AG04450 (cell line): ENCODE data around the gene TRPC6. TPM values are rescaled to one million over a fixed set of nuclear protein-coding genes. Genes with fewer than 3 reads are reported as not detected.

Source experiments
- CTCF ChIA-PET: fragments of 300-600, 350-600 bp; formaldehyde crosslinking; extraction: SDS; loops from one replicate; lab custom pipeline; 2022; ENCODE audit warnings: antibody characterized with exemption, inconsistent platforms; lab: Charles Lee
- POLR2A ChIA-PET: fragments of 350-600 bp; formaldehyde crosslinking; extraction: SDS; loops from one replicate; lab custom pipeline; 2021; ENCODE audit warnings: antibody characterized with exemption, inconsistent platforms; lab: Yijun Ruan, JAX
- DNase-seq: peaks from one replicate; pipeline ENCODE4 v3.0.0-alpha.2; 2011; ENCODE audit warnings: low read depth, low spot score
- H3K27ac ChIP-seq: one replicate; pipeline ENCODE4 v1.5.1; 2012; ENCODE audit warnings: low read depth, low read length, control low read depth
- H3K27me3 ChIP-seq: one replicate; pipeline ENCODE4 v1.6.0; 2012; ENCODE audit warnings: low read length; ENCODE audit not compliant: control insufficient read depth, insufficient read depth
- H3K4me3 ChIP-seq: 2 replicates; pipeline ENCODE4 v1.5.1; 2011; ENCODE audit warnings: mild to moderate bottlenecking, low read depth, low read length, control low read depth
- H3K9me3 ChIP-seq: 2 replicates; pipeline ENCODE4 v1.5.1; 2012; ENCODE audit warnings: low read length; ENCODE audit not compliant: control insufficient read depth, insufficient read depth
- CTCF ChIP-seq: IDR thresholded peaks from 2 replicates; pipeline ENCODE4 v1.5.1; 2011; ENCODE audit warnings: low read depth, low read length, control low read depth, inconsistent platforms
- polyA minus RNA-seq: library from RNA; depleted of rRNA, polyadenylated mRNA; stranded (reverse); fragments of >200 nt; gene quantifications from 2 replicates; pipeline ENCODE4 v1.2.3, GENCODE V29; 2011; rRNA and poly(A)+ RNA removed
- polyA plus RNA-seq: library from polyadenylated mRNA; depleted of rRNA; stranded (reverse); fragments of >200 nt; gene quantifications from 2 replicates; pipeline ENCODE4 v1.2.3, GENCODE V29; 2011; rRNA removed

The TRPC6 gene
- polyA plus RNA-seq (4.7 and 5.6 TPM in 2 replicates), polyA minus RNA-seq (7.4 and 11.0 TPM in 2 replicates)

GRCh38 chr11:101583251-101584128 lies at the start of gene TRPC6:
TRPC6 (minus strand) TSS chr11:101584007; CDS start chr11:101583503, 504 bp downstream.
- no peaks in the 10 kb centered on the region for H3K9me3 ChIP-seq
- TF ChIP-seq CTCF = no peak
- no peak for DNase-seq
- peak within 1 kb of the TSS; percentile 69 for H3K4me3 ChIP-seq
- ChIA-PET CTCF (interaction anchor here (0.7 to 1.2 kb wide), 2 partner anchors 264 to 266 kb away, joined by 3 to 4 read pairs; no protein-coding TSS in a partner anchor), POLR2A (interaction anchor here (0.6 kb wide), 1 partner anchor 14 kb away, joined by 4 read pairs; no protein-coding TSS in a partner anchor)
- no peaks in the 10 kb centered on the region for H3K27me3 ChIP-seq
- H3K27ac ChIP-seq = no peak within 1 kb of the TSS

GRCh38 chr11:101620026-101620425 lies 36.2 kb upstream of the TRPC6 start:
- ChIA-PET POLR2A (no interaction called here), CTCF (interaction anchor here (1.1 kb wide), 1 partner anchor 10 kb away, joined by 3 read pairs; no protein-coding TSS in a partner anchor)
- Histone ChIP-seq H3K27ac (no peak overlapping the region), H3K27me3 (no peaks in the 10 kb centered on the region), H3K4me3 (no peak overlapping the region), H3K9me3 (no peaks in the 10 kb centered on the region)
- TF ChIP-seq CTCF = no peak
- no peak for DNase-seq

GRCh38 chr11:101618709-101619108 lies 34.9 kb upstream of the TRPC6 start:
- peak; percentile 44 for DNase-seq
- POLR2A ChIA-PET = interaction anchor here (1.0 kb wide), 1 partner anchor 65 kb away, joined by 4 read pairs; no protein-coding TSS in a partner anchor
- H3K4me3 ChIP-seq = no peak overlapping the region

GRCh38 chr11:101617735-101618332 lies 34.0 kb upstream of the TRPC6 start:
- H3K27me3 ChIP-seq = no peaks in the 10 kb centered on the region
- no peak overlapping the region for H3K4me3 ChIP-seq
- TF ChIP-seq CTCF = no peak
- POLR2A ChIA-PET = interaction anchor here (1.0 kb wide), 1 partner anchor 64 kb away, joined by 4 read pairs; no protein-coding TSS in a partner anchor
- H3K9me3 ChIP-seq = no peaks in the 10 kb centered on the region
- H3K27ac ChIP-seq = no peak overlapping the region
- CTCF ChIA-PET = no interaction called here
- no peak for DNase-seq

More at GRCh38 chr11:101618709-101619108, 34.9 kb upstream of the TRPC6 start:
- Histone ChIP-seq H3K27me3 (no peaks in the 10 kb centered on the region), H3K27ac (no peak overlapping the region), H3K9me3 (no peaks in the 10 kb centered on the region)
- CTCF ChIA-PET = no interaction called here
- TF ChIP-seq CTCF = no peak
